PC-9 (cell line): ENCODE data around the gene NRARP. TPM values are rescaled to one million over a fixed set of nuclear protein-coding genes. Genes with fewer than 3 reads are reported as not detected.

Source experiments
- BruUV-seq: library from RNA; stranded (reverse); fragments of 400-500 nt; replicated peaks from 2 replicates; lab custom pipeline; 2021; lab: Mats Ljungman, UMichigan
- CTCF ChIA-PET: fragments of 300-600 bp; sonication (Branson Sonifier 250); formaldehyde crosslinking; loops from one replicate; lab custom pipeline; 2022; ENCODE audit warnings: antibody characterized with exemption; lab: Charles Lee
- POLR2A ChIA-PET: fragments of 300-600 bp; sonication (Branson Sonifier 250); formaldehyde crosslinking; loops from one replicate; lab custom pipeline; 2022; ENCODE audit warnings: antibody characterized with exemption; ENCODE audit not compliant: unreplicated experiment; lab: Charles Lee
- DNase-seq, 2 experiments: peaks; one replicate each; pipeline versions ENCODE4 v3.0.0 to v3.0.0-alpha.2; 2015 to 2022; ENCODE audit warnings: mixed read lengths in 1 of 2
- H2AFZ ChIP-seq: fragments of 200-600 bp; sonication (generic); 2 replicates; pipeline ENCODE4 v1.8.1; 2017; ENCODE audit warnings: antibody characterized with exemption
- H3F3A ChIP-seq: fragments of 200-600 bp; sonication (generic); 2 replicates; pipeline ENCODE4 v1.8.1; 2017; ENCODE audit warnings: antibody characterized with exemption, mild to moderate bottlenecking, low read depth; ENCODE audit not compliant: insufficient read depth
- H3K27ac ChIP-seq: fragments of 200-600 bp; sonication (generic); 2 replicates; pipeline ENCODE4 v1.6.1; 2016; ENCODE audit warnings: mixed run types
- H3K27me3 ChIP-seq: fragments of 200-600 bp; sonication (generic); 2 replicates; pipeline ENCODE4 v1.6.1; 2016; ENCODE audit warnings: low read depth, mixed run types; ENCODE audit not compliant: insufficient read depth
- H3K36me3 ChIP-seq: fragments of 200-600 bp; sonication (generic); 2 replicates; pipeline ENCODE4 v1.6.1; 2016; ENCODE audit warnings: low read depth, mixed run types
- H3K4me1 ChIP-seq: fragments of 200-600 bp; sonication (generic); replicated peaks from 2 replicates; pipeline ENCODE4 v1.6.1; 2016; ENCODE audit warnings: mixed run types; ENCODE audit not compliant: insufficient read depth
- H3K4me2 ChIP-seq: fragments of 200-600 bp; sonication (generic); 2 replicates; pipeline ENCODE4 v1.6.1; 2017; ENCODE audit warnings: mixed run types
- H3K4me3 ChIP-seq: fragments of 200-600 bp; sonication (generic); 2 replicates; pipeline ENCODE4 v1.6.1; 2016; ENCODE audit warnings: mixed run types
- H3K79me2 ChIP-seq: fragments of 200-600 bp; sonication (generic); 2 replicates; pipeline ENCODE4 v1.6.1; 2017; ENCODE audit warnings: low read depth, mixed run types
- H3K9me2 ChIP-seq: fragments of 200-600 bp; sonication (generic); 2 replicates; pipeline ENCODE4 v1.8.1; 2017; ENCODE audit warnings: mild to moderate bottlenecking; ENCODE audit not compliant: insufficient read depth
- H3K9me3 ChIP-seq: fragments of 200-600 bp; sonication (generic); 2 replicates; pipeline ENCODE4 v1.8.1; 2016; ENCODE audit warnings: low read depth; ENCODE audit not compliant: insufficient read depth
- H4K20me1 ChIP-seq: fragments of 200-600 bp; sonication (generic); 2 replicates; pipeline ENCODE4 v1.8.1; 2017; ENCODE audit not compliant: insufficient read depth
- EZH2 ChIP-seq: fragments of 200-600 bp; sonication (generic); IDR thresholded peaks from 2 replicates; pipeline ENCODE4 v1.8.0; 2017; ENCODE audit warnings: antibody characterized with exemption, low read depth
- intact Hi-C: fragments of 100-400 bp; cut with micrococcal nuclease; formaldehyde crosslinking; loops from one replicate; pipeline ENCODE4 v1.10.0; 2022; ENCODE audit not compliant: unreplicated experiment
- total RNA-seq: library from RNA; stranded (reverse); gene quantifications from 2 replicates; pipeline ENCODE4 v1.2.3, GENCODE V29; 2021
- TF ChIP-seq, protein P1 (sequence below): fragments of 200-600 bp; sonication (generic); conservative IDR thresholded peaks from 2 replicates; pipeline ENCODE4 v1.6.1; 2017; ENCODE audit warnings: mixed run types, antibody characterized with exemption, mild to moderate bottlenecking, moderate library complexity

NRARP gene
- total RNA-seq, 1 experiment from 2014 or later, result 20.6 TPM

DNA sequence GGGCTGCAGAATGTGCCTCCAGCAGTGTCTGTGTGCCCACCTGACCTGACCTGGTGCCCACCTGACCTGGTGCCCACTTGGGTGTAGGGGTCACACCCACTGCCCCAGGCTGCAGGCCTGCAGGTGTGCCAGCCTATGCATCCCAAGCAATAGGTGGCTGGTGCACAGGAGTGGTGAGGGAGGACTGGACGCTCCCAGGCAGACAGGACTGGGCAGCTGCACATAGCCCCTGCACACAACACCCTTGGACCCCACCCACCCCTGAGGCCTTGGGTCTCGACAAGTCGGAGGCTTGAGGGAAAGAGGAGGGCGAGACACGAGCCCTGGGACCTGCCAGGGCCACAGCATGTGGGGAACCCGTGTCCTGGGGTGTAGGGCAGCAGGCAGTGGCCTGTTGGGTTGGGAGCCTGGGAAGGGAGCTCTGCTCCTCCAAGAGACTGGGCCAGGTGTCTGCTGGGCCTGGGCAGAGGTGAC lies 10.8 kb upstream of the NRARP start:
- no TSS peak for BruUV-seq
- peak overlapping the region; percentile 36; the same call in 1 of the 2 replicates for H3K4me2 ChIP-seq
- ChIA-PET POLR2A (interaction anchor here (0.6 kb wide), 1 partner anchor 131 kb away, joined by 5 read pairs; no protein-coding TSS in a partner anchor), CTCF (interaction anchor here (1.8 kb wide), 1 partner anchor 10 kb away, joined by 5 read pairs; no protein-coding TSS in a partner anchor)
- no peak for DNase-seq
- no peaks in the 10 kb centered on the region for H3K36me3 ChIP-seq
- peaks cover 53% of the 10 kb centered on the region for H3K4me1 ChIP-seq
- H4K20me1 ChIP-seq, result no peaks in the 10 kb centered on the region
- H3K27me3 ChIP-seq, result no peaks in the 10 kb centered on the region
- no peaks in the 10 kb centered on the region for H3K79me2 ChIP-seq
- no peaks in the 10 kb centered on the region for H3K9me3 ChIP-seq
- peak overlapping the region; percentile 96; the same call in 1 of the 2 replicates for H3K27ac ChIP-seq
- intact Hi-C loops, result no loop called here
- no peak overlapping the region for H2AFZ ChIP-seq
- TF ChIP-seq, protein P1, sequence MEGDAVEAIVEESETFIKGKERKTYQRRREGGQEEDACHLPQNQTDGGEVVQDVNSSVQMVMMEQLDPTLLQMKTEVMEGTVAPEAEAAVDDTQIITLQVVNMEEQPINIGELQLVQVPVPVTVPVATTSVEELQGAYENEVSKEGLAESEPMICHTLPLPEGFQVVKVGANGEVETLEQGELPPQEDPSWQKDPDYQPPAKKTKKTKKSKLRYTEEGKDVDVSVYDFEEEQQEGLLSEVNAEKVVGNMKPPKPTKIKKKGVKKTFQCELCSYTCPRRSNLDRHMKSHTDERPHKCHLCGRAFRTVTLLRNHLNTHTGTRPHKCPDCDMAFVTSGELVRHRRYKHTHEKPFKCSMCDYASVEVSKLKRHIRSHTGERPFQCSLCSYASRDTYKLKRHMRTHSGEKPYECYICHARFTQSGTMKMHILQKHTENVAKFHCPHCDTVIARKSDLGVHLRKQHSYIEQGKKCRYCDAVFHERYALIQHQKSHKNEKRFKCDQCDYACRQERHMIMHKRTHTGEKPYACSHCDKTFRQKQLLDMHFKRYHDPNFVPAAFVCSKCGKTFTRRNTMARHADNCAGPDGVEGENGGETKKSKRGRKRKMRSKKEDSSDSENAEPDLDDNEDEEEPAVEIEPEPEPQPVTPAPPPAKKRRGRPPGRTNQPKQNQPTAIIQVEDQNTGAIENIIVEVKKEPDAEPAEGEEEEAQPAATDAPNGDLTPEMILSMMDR, result no peak
- TF ChIP-seq EZH2, result no peak
- H3F3A ChIP-seq, result peaks cover 22% of the 10 kb centered on the region; the same call in 1 of the 2 replicates
- no peak overlapping the region for H3K4me3 ChIP-seq
- H3K9me2 ChIP-seq, result no peaks in the 10 kb centered on the region

DNA sequence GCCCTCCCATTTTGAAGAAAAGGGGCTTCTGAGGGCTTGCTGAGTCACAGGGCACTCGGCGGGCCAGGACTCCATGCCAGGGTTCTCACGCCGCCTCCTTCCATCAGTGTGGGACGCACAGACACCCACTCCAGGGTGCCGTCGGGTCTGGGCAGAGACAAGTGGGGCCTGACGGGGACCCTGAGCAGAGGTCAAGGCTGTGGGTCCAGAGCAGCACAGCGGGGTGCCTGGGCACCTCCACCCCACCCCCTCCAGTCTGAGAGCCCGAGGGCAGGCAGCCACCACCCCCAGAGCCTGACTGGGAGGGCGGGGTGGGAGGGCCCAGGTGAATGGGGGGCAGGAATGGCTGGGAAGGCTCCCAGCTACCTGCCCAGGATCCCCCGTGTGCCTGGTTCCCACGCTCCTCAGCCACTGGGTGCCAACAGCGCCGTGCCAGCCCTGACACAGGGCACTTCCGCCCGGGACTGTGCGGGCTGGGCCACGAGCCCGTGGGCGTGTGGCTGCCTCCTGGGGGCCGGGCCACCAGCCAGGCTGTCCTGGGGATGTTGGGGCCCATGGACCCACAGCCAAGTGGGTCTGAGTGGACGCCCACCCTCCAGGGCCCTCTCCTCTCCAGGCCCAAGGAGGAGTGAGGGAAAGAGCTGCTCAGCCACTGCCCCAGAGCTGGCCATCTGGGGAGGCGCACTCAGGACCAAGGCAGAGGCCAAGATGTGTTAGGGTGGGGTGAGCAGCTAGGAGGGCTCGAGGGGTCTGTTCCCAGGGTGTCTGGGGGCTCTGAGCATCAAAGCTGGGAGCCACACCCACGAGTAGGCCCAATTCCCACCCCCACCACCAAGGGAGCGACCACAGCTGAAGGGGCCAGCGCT lies 10.1 kb upstream of the NRARP start:
- Histone ChIP-seq H3K4me2 (peak overlapping the region; percentile 80), H3K9me3 (no peaks in the 10 kb centered on the region), H3K4me3 (peak overlapping the region; percentile 35; the same call in 1 of the 2 replicates), H3K27ac (peak overlapping the region; percentile 96), H3K4me1 (peaks cover 53% of the 10 kb centered on the region), H3K36me3 (no peaks in the 10 kb centered on the region), H4K20me1 (no peaks in the 10 kb centered on the region), H3K79me2 (no peaks in the 10 kb centered on the region), H3K27me3 (no peaks in the 10 kb centered on the region), H3F3A (peaks cover 22% of the 10 kb centered on the region; the same call in 1 of the 2 replicates), H3K9me2 (no peaks in the 10 kb centered on the region), H2AFZ (no peak overlapping the region)
- BruUV-seq, result no TSS peak
- CTCF ChIA-PET, result interaction anchor here (1.8 kb wide), 1 partner anchor 9 kb away, joined by 5 read pairs; no protein-coding TSS in a partner anchor
- DNase-seq, result peak; percentile 53 to 56
- intact Hi-C loops, result no loop called here
- TF ChIP-seq, protein P1, result no peak
- TF ChIP-seq EZH2, result no peak
- POLR2A ChIA-PET, result interaction anchor here (0.5 to 0.6 kb wide), 2 partner anchors 120 to 131 kb away, joined by 3 to 5 read pairs; no protein-coding TSS in a partner anchor

DNA sequence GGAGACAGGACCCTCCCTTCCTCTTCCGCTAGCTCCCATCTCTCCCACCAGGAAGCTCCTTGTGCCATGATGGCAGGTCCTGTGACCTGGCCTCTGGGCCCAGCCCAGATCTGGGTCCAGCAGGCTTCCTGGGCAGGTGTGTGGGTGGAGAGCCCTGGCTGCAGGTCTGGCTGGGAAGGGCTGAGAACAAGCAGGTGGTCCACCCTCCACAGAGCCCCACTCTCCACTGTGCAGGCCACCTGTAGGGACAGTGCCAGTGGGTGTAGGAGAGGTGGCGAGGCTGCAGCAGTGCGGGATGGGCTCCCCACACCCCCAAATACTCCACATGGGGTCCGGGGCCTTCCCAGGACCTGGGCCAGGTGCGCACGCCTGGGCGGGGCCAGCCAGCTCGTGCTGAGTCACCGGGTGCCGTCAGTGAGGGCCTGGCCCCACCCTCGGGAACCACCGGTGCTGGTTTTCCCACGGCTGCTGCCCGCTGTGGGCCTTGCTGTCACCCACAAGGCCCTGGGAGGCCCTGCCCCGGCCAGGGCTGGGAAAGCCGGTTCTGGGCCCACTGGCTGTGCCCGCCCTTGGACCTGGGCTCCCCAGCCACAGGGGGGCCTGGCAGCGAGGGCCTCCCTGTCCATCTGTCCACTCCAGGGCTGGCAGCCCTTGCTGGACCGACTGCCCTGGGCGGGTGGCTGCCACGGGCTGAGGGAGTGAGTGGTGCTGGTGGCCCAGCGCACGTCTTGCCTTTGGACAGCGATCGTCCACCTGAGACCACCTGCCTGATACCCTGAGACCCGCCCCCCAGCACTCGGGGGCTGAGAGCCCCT lies 9.3 kb upstream of the NRARP start:
- Histone ChIP-seq H3K27ac (peak overlapping the region; percentile 96), H2AFZ (no peak overlapping the region), H3K4me1 (peaks cover 48% of the 10 kb centered on the region), H4K20me1 (no peaks in the 10 kb centered on the region), H3K79me2 (no peaks in the 10 kb centered on the region), H3K9me3 (no peaks in the 10 kb centered on the region), H3K9me2 (no peaks in the 10 kb centered on the region), H3K4me2 (peak overlapping the region; percentile 80), H3K36me3 (no peaks in the 10 kb centered on the region), H3K4me3 (peak overlapping the region; percentile 35; the same call in 1 of the 2 replicates), H3F3A (peaks cover 22% of the 10 kb centered on the region; the same call in 1 of the 2 replicates), H3K27me3 (no peaks in the 10 kb centered on the region)
- intact Hi-C loops, result no loop called here
- peak; percentile 92 to 99 for DNase-seq
- ChIA-PET CTCF (interaction anchor here (0.6 to 1.8 kb wide), 3 partner anchors 8 to 75 kb away, joined by 4 to 7 read pairs (median 5); partner anchors contain the start of gene NRARP), POLR2A (interaction anchor here (0.6 to 1.5 kb wide), 4 partner anchors 9 to 1259 kb away, joined by 3 to 12 read pairs (median 6); partner anchors contain the start of genes NRARP, PNPLA7 and TUBB4B)
- TF ChIP-seq, protein P1, result no peak; the same call in 1 of the 2 replicates
- TF ChIP-seq EZH2, result no peak
- BruUV-seq, result TSS peak; percentile 59
